HG03175 (cell line): ENCODE data around the gene PHRF1.

Experiments used
- ATAC-seq: cut with Tn5 transposase; IDR thresholded peaks from one replicate; pipeline ENCODE4 v1.9.1; 2021; ENCODE audit warnings: mild to moderate bottlenecking, moderate library complexity; ENCODE audit not compliant: unreplicated experiment

PHRF1 gene

DNA sequence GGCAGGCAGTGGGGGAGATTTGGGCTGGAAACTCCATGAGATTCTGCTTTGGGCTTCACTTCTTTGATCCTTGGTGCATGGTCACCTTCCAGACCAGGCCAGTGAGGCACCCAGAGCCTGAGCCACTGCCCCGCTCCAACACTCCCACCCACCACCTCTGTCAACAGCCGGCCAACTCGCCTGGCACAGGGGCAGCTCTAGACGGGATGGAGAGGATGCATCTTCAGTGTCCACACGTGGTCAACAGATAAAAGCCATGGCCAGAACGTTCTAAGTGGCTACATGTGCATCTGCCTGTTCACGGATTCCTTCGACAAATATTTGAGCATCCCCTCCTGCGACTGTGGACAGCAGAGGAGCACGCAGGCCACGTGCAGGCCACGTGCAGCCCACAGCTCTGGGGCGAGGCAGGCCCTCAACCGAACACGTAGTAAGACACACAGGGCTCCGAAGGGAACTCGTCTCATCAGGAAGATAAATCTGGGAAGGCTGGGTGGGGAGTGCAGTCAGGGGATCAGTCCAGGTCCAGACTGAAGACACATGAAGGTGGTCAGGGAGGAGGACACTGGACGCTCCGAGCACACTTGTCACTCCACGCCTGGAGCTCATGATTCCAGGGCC, 37.7 kb upstream of the PHRF1 start:
- ATAC-seq, result no peak

DNA sequence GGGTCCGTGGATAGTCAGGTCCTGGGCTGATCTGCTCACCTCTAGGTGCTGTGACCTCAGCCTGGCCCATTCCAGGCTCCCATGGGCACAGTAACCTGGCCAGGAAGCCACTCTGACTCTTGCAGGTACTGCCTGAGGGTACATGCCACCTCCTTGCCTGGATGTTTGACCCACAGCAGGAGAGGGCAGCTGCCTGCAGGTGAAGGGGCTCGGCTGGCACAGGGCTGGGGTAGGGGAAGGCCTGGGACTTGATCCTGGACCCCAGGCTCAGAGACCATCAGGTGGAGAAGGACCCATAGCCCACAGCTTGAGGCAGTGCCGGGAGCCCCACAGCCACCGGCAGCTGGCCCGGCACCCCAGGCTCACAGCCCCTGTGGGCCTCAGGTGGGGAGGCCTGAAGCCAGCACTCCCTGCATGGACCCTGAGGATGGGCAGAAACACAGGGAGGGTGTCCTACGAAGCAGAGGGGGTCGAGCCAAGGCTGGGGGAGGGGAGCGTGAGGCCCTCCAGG, 36.2 kb upstream of the PHRF1 start:
- no peak for ATAC-seq

DNA sequence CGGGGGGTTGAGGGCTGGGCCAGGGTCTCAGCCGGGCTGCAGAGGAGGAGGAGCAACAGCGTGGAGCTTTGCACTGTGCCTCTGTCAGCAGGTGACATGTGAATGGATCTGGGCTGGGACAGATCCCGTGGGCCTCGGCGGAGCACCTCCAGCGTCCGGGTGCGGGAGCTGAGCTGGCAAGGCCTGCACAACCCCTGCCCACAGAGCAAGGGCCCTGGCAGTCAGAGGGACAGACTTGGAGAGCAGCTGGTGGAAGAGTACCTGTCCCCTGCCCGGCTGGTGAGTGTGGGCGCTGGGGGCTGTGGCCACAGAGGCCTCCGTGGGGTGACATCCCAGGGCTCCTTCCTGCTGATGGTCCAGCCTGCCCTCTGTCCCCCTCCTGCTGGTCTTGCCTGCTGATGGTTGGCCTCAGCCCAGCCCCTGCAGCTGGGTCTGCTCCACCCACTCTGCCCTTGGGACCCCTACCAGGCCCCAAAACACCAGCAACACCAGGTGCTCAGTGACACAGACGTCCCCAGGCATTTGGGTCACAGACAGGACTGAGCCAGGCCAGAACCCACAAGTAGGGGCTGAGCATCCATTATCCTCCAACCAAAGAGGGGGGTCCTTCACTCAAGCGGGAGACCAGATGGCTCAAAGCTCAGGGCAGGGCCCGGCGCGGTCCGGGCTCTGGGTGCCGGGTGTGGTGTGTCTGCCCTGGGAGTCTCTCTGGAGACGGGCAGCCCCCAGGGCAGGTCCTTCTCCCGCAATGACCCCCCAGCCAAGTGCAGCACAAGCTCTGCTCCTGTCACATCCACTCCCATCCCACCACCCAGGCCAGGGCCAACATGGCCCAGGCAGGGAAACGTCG, 35.5 kb upstream of the PHRF1 start:
- no peak for ATAC-seq

DNA sequence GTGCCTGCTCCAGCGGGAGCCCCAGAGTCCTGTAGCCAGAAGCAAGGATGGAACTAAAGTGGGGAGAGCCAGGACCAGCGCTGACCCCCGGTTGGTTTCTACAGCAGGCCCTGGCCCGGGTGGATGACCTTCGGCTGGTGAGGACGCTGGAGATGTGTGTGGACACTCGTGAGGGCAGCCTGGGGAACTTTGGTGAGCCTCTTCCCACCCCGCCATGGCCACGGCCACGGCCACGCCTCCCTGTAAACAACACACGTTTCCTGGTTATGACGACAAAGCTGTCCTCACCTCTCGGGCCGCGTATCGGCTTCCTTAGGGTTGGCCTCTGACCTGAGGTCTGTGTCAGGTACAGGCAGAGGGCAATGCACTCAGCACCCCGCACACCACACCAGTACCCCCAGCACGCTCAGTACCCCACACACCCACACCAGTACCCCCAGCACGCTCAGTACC, 34.8 kb upstream of the PHRF1 start:
- no peak for ATAC-seq

DNA sequence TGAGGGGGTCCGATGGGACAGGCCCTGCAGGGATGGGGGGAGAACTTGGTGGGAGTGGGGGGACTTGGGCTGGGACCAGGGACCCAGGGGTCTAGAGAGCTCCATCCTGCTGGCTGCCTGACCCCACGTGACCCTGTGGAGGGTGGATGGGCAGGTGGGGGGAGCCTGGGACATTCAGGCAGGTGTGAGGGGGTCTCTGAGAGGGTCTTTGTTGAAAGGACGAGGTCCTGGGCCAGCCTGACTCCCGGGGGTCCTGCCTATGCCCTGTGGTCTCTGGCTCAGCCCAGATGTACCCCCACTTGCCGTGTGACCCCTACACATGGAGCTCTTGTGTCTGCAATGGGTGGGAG, 31.5 kb upstream of the PHRF1 start:
- ATAC-seq, result no peak

DNA sequence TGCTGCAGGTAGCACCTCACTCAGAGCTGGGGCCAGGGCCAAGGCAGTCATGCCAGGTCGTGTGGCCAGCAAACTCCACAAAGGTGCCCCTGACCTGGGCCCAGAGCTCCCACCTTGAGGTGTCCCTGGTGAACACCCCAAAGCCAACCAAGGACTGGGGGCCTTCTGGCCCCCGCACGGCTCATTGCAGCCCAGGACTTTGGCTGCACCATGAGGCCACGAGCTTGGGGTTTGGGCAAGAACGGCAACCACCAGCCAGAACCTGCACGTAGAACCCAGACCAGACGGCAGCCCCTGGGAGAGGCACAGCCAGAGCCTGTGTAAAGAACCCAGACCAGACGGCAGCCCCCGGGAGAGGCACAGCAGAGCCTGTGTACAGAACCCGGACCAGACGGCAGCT, 31.1 kb upstream of the PHRF1 start:
- ATAC-seq, result no peak

DNA sequence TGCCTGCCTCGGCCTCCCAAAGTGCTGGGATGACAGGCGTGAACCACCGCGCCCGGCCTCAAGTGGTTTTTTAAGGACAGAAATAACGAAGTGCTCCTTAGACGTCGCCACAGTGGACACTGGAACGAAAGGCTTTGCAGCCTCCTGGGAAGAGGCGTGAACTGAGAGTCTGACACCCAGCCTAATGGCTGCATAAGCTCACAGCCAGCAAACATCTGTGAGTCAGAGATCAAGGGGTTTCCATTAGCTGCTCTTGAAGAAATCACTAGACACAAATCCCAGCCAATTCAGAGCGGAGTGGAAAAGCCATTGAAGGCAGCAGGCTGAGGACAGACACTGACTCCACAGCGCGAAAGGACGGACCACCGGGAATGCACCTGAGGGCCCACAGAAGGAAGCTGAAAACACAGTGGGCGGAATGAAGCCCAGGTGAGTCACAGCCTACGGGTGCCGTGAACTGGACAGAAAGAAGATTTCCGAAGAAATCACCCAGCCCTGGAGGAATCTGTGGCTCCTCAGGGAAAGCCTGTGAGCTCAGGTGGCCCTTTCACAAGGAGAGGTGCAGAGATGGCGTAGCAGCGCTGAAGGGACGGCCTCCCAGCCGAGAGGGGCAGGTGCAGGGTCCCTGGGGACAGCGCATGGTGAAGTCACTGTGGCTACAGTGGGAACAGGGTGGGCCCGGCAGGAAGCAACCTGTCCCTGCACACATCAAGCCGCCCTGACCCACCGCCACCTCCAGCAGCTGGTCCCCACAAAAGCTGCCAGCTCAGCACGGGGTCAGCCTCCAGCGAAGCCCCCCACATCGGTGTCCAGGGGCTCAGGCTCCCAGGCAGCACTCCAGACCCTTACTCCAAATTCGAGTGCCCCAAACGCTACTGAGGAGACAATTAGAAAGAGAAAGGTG, 27.3 kb upstream of the PHRF1 start:
- no peak for ATAC-seq

DNA sequence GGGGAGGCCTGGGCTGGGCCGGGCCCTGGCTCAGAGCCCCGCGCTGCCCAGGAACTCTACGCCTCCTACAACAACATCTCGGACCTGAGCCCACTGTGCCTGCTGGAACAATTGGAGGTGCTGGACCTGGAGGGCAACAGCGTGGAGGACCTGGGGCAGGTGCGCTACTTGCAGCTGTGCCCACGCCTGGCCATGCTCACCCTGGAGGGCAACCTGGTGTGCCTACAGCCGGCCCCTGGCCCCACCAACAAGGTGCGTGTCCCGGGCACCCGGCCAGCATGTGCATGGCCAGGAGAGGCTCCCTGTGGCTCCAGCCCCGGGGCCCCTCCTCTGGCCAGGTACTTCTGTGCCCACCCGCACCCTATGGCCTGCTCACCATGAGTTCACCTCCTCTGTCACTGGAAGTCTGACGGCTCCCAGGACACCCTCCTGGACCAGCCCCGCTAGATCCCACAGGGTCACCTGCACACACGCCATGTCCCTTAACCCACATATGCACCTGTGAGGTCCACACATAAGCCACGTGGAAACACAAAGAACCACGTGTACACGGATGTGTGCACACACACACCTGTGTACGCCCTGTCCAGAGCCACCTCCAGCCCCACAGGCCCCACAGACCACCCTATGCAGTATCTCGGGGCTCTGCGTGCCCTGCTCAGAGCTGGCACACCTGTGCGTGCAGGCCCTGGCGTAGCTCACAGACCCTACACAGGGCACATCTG, 26.1 kb upstream of the PHRF1 start:
- ATAC-seq, result no peak

DNA sequence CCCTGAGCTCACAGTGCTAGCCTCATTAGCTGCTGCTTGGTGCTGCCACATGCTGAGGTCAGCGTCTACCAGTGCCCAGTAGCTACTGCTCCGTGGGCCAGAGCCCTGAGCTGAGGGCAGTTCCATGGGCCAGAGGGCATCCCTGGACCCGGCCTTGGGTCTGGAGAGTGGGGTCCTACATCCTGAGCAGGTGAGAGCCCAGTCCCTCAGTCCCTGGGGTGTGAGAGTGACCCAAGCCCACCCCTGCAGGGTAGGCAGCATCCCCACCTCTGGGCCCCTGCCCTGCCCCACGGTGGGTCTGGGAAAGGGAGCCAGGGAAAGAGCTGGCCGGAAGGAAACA, 25.6 kb upstream of the PHRF1 start:
- ATAC-seq, result no peak

DNA sequence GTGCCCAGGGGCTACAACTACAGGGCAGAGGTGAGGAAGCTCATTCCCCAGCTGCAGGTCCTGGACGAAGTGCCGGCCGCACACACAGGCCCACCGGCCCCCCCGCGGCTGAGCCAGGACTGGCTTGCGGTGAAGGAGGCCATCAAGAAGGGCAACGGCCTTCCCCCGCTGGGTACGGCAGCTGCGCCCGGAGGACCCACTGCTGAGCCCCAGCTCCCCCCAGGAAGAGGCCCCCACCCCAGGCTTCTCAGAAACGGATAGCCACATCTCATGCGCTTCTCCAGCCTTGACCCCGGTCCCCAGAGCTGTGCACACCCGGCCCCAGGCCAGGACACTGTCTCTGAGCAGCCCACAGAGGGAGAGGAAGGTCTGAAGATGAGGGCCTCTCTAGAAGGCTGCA, 25.1 kb upstream of the PHRF1 start:
- no peak for ATAC-seq

DNA sequence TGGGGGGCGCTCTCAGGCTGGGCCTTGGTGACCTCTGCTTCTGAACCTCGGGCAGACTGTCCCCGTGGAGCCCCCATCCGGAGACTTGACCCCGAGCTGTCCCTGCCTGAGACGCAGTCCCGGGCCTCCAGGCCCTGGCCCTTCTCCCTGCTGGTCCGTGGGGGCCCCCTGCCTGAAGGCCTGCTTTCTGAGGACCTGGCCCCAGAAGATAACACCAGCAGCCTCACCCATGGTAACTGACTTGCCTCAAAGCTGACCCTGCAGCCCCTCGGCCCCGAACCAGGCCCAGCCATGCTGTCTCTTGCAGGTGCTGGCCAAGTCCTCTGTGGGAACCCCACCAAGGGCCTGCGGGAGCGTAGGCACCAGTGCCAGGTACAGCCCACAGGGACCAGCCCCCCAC, 24.7 kb upstream of the PHRF1 start:
- ATAC-seq, result no peak

DNA sequence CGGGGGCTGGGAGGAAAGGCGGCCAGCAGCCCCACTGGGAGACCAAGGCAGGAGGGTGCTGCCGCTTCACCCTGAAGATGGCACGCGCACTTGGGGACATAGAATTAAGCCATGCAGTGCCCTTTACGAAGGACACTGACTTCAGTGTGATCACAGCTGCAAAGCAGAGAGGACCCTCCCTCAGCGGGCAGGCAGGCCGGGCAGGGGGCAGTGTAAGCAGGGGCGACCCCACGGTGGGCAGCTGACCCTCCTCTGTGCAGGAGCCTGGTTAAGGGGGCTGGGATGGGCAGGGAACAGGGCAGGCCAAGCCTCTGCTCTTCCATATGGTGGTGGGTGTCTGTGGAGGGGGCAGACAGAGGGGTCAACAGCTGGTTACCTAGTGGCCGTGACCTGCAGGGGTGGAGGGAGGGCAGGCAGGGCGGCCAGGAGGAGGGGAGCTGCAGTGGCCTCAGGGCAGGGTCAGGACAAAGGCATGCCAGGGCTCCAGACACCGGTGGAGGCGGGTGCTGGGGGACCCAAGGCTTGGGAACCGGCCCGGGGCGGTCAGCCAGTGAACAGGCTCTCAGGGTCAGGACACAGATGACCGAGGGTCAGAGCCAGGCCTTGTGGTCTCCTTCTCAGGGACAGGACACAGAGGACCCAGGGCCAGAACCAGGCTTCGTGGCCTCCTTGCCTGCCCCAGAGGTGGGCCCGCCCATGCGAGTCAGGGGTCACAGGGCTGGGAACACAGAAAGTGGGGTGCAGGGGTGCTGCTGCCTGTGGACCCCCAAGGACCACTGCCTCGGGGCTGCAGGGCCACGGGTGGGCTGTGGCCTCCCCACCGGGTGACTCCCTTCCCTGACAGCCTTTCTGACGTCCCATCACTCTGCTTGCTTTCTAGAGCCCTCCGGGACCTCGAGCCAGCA, 22.9 kb upstream of the PHRF1 start:
- ATAC-seq, result no peak

DNA sequence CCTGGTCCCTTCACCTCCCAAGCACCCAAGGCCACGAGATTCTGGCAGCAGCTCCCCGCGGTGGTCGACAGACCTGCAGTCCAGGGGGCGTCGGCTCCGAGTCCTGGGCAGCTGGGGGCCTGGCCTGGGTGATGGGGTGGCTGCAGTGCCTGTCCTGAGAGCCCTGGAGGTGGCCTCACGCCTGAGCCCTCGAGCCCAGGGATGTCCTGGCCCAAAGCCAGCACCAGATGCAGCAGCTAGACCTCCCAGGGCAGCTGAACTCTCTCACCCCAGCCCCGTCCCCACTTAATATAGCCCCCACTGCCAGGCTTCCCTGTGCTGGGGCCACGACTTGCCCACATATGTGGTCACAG, 22.3 kb upstream of the PHRF1 start:
- no peak for ATAC-seq

DNA sequence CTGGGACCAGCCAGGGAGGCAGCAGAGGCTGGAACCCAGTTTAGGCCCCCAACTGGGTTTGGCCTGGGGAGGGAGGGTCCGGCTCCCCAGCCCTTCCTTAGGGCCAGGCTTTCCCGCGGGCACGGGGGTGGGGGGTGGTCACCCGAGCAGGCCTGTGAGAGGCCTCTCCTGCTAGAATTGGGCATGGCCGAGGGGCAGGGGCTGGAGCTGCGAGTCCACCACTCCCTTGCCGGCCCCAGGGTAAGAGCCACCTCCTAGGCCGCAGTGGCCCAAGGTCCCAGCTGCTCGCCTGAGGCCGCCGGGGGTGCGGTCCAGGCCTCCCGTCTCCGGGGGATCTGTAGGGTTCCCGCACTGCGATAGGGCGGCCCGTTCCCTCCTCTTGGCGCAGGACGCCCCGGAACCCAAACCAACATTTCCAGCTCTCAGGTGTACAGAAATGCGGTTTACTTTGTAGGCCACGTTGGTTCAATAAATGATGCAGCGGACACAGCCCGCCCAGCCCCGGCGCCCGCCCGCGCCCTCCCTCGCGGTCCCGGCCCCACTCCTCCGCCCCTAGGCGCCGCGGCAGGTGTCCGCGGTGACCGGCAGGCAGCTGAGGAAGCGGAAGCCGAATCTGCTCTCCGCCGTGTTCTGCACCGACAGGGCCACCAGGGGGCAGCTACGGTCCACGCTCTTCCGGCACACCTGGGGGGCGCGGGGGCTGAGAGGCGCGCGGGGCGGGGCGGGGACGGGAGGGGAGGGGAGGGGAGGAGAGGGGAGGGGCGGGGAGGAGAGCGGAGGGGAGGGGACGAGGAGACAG, 21.6 kb upstream of the PHRF1 start:
- peak; percentile 50 for ATAC-seq

DNA sequence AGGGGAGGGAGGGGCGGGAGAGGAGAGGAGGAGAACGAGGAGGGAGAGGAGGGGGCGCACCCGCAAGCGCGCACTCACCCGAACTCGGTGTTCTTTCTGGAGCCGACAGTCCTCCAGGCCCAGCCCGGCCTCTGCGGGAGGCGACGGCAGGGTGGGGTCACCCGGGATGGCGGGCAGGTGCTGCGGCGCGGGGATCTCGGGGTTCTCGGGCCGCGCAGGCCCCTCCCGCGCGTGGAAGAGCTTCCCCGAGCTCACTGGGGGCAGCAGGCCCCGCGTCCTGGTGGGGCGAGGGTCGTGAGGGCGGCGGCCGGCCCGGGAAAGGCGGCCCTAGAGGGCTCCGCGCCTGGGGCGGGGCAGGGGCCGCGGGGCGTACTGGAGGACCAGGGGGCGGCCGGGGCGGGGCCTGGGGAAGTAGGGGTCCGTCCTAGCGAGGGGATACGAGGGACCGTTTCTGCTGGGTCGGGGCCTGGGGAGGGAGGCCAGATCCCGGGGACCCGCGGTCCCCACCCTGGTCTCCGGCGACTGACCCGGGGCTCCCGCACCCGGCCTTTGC, 21.0 kb upstream of the PHRF1 start:
- ATAC-seq, result no peak

DNA sequence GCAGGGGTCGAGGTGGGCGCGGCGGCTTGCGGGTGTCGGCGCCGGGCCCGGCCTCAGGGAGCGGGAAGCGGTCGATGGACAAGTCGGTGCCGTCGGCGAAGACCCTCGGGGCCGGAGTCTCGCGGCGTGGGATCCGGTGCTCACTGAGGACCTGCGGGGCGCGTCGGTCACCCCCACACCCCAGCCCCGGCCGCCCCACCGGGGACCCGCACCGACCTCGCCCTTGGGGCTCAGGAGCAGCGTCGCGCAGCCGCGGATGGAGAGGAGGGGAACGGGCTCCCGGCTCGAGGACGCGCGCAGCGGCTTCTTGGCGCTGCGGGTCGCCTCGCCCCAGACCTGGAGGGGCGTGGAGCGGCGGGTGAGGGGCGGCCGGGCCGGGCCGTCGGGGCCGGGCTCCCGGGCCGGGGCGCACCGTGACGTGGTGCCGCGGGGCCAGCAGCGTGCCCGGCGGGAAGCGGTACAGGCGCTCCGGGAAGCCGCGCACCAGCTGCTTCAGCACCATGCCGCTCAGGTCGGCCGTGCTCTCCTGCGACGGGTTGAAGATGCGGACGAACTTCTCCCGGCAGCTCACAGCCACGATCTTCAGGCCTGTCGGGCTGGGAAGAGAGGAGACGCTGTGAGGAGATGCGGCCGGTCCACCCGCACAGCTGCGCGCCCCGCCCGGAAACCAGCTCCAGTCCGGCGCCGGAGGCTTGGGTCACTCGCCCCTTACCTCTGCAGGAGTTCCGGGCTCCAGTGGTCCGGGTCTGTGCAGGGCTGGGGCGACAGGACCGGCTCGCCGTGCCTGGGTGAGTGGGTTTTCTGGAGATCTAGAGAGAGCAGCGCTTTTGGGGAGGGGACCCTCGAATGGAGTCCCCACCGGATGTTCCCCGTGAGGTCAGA, 20.2 kb upstream of the PHRF1 start:
- no peak for ATAC-seq

DNA sequence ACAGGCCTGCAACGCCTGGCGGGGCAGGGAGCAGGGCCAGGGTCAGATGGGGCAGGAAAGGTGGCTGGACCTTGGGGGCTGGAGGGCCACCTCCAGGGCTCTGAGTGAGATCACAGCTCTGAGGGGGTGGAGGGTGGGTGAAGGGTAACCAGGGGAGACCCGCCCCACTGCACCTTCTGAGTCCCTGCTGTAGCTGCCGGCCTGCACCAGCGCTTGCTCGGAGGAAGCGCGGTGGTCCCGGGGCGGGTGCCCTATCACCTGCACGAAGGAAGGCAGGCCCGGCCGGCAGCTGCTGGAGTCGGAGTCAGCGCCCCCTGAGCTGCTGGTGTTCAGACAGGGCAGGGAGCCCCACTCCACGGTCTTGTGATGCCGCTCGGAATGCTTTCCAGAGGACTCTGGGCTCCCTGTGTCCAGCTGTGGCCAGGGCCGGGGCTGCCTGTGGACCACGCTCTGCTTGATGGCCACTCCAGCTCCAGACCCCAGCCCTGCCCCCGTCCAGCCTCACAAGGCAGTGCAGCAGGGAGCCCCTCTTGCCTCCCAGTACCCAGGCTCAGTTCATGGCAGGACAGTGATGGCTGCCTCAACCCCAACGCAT, 19.5 kb upstream of the PHRF1 start:
- ATAC-seq, result no peak
